Kidney epithelial cell (primary cell): ENCODE measurements around the gene KCNQ5. TPM values are rescaled to one million over a fixed set of nuclear protein-coding genes. Genes with fewer than 3 reads are reported as not detected.
"Not testable (repeated sequence)": the region's sequence is repeated elsewhere in the genome, so short reads cannot be mapped to it uniquely, and the experiment has no call there.

ENCODE experiments used
- DNase-seq: peaks from one replicate; pipeline ENCODE4 v3.0.0-alpha.2; 2010; ENCODE audit warnings: low read depth
- H3K27me3 ChIP-seq: 2 replicates; pipeline ENCODE4 v1.6.0; 2011; ENCODE audit warnings: low read length; ENCODE audit not compliant: control insufficient read depth, insufficient read depth
- H3K36me3 ChIP-seq: 2 replicates; pipeline ENCODE4 v1.5.1; 2011; ENCODE audit warnings: low read length; ENCODE audit not compliant: control insufficient read depth, insufficient read depth
- H3K4me3 ChIP-seq: 2 replicates; pipeline ENCODE4 v1.5.1; 2011; ENCODE audit warnings: low read depth, mild to moderate bottlenecking, control low read depth, low read length
- total RNA-seq: library from RNA; depleted of rRNA; stranded (reverse); fragments of >200 nt; gene quantifications from 2 replicates; pipeline ENCODE4 v1.2.3, GENCODE V29; 2015
- TF ChIP-seq, protein P1 (sequence below): IDR thresholded peaks from 2 replicates; pipeline ENCODE4 v1.5.1; 2011; ENCODE audit warnings: mild to moderate bottlenecking, moderate library complexity, low read length, control low read depth, inconsistent platforms; ENCODE audit not compliant: insufficient read depth, poor library complexity, severe bottlenecking

KCNQ5 gene
- total RNA-seq, 1 donor from 2014 or later, result 1.9 TPM

DNA sequence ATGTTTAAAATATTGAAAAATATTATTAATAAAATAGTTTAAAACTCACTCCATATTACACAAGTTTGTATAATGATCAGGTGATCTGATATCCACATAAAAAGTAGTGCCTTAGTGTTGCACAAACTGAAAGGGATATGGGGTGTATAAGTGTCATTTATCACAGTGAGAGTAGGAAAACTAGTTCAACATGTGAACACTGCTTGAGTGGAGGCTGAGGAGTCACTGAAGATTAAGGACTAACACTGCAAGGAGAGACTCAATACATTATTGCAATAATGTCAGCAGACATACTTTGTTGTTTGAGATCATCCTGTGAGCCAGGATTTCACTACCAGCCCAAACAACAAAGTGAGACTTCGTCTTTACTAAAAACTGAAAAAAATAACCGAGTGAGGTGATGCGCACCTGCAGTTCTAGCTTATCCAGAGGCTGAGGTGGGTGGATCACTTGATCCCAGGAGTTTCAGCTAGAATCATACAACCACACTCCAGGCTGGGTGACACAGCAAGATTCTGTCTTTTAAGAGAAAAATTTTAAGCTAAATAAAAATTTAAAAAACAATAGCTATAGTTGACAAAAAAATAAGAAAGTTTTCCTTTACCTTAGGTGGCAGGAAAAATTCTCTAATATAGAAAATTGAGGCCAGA lies 605.9 kb downstream of the KCNQ5 start:
- no peaks in the 10 kb centered on the region for H3K27me3 ChIP-seq
- H3K36me3 ChIP-seq, result no peaks in the 10 kb centered on the region
- TF ChIP-seq, protein P1, sequence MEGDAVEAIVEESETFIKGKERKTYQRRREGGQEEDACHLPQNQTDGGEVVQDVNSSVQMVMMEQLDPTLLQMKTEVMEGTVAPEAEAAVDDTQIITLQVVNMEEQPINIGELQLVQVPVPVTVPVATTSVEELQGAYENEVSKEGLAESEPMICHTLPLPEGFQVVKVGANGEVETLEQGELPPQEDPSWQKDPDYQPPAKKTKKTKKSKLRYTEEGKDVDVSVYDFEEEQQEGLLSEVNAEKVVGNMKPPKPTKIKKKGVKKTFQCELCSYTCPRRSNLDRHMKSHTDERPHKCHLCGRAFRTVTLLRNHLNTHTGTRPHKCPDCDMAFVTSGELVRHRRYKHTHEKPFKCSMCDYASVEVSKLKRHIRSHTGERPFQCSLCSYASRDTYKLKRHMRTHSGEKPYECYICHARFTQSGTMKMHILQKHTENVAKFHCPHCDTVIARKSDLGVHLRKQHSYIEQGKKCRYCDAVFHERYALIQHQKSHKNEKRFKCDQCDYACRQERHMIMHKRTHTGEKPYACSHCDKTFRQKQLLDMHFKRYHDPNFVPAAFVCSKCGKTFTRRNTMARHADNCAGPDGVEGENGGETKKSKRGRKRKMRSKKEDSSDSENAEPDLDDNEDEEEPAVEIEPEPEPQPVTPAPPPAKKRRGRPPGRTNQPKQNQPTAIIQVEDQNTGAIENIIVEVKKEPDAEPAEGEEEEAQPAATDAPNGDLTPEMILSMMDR, result no peak
- no peak for DNase-seq
- H3K4me3 ChIP-seq, result no peak overlapping the region

DNA sequence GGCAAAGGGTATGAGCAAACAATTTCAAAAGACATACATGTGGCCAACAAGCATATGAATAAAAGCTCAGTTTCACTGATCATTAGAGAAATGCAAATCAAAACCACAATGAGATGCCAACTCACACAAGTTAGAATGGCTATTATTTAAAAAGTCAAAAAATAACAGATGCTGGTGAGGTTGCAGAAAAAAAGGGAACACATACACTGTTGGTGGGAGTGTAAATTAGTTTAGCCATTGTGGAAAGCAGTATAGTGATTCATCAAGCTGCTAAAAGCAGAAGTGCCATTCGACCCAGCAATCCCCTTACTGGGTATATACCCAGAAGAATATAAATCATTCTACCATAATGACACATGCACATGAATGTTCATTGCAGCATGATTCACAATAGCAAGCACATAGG lies 610.1 kb downstream of the KCNQ5 start:
- TF ChIP-seq, protein P1, result no peak
- DNase-seq, result no peak
- H3K36me3 ChIP-seq, result no peaks in the 10 kb centered on the region
- H3K27me3 ChIP-seq, result no peaks in the 10 kb centered on the region
- H3K4me3 ChIP-seq, result no peak overlapping the region

DNA sequence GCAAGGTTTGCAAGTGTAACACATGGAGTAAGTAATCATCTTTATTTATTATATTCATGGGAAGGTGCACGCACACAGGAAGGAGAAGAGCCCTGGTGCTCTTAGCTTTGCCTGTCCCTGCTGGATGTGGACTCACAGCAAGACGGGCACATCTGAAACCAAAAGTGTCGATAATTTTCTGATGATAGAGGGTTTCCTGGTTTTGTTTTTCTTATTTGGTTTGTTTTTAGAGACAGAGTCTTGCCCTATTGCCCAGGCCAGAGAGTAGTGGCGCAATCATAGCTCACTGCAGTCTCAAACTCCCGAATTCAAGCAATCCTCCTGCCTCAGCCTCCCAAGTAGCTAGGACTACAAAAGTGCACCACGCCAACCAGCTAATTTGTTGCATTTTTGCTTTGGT lies 611.2 kb downstream of the KCNQ5 start:
- no peaks in the 10 kb centered on the region for H3K36me3 ChIP-seq
- no peak for DNase-seq
- TF ChIP-seq, protein P1, result no peak
- no peaks in the 10 kb centered on the region for H3K27me3 ChIP-seq
- H3K4me3 ChIP-seq, result no peak overlapping the region

DNA sequence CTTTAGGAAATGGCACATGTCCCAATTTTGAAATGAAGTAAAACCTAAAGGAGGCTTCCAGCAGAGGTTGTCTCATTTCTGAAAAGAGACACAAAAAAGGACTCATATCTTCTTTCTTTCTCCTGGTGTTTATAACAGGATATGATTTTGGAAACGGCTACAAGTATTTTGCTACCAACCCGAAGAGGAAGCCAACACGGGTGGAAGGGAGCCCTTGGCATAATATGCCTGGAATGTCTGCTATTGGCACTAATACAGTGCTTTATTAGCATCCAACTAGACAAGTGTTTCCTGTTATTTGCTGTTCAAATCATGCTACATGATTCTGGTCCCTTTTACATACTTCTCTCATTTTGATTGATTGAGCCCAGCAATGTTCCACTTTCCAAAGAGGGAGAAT lies 612.1 kb downstream of the KCNQ5 start:
- DNase-seq, H3K4me3 ChIP-seq, H3K36me3 ChIP-seq, H3K27me3 ChIP-seq: not testable (repeated sequence)

DNA sequence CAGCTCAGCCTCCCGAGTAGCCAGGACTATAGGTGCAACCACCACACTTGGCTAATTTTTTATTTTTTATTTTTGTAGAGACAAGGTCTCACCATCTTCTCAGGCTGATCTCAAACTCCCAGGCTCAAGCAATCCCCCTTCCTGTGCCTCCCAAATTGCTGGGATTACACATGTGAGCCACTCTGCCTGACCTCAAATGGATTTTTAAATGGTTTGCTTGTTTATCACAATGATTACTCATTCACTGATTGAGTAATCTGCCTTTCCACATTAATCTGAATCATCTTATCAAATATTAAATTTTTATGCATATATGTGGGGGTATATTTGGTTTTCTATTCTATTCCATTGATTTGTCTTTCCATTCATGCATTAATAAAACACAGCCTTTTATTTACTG lies 612.9 kb downstream of the KCNQ5 start:
- TF ChIP-seq, protein P1, result no peak
- H3K36me3 ChIP-seq, result no peaks in the 10 kb centered on the region
- no peak overlapping the region for H3K4me3 ChIP-seq
- no peaks in the 10 kb centered on the region for H3K27me3 ChIP-seq
- no peak for DNase-seq

DNA sequence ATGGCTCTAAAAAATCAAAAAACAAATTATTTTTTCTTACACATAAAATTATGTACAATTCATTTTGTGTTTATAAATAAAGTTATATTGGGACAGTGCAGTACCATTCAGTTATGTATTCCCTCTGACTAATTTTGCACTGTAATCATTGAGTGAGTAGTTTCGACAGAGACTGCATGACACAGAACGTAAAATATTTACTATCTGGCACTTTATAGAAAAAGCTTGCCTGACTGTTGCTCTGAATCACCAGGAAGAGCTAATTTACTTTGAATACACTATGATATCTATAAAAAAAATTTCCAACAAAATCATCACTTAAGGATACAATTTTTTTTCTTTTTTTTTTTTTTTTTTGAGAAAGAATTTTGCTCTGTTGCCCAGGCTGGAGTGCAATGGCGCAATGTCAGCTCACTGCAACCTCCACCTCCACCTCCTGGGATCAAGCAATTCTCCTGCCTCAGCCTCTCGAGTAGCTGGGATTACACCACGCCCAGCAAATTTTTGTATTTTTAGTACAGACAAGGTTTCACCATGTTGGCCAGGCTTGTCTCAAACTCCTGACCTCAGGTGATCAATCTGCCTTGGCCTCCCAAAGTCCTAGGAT lies 614.4 kb downstream of the KCNQ5 start:
- Histone ChIP-seq H3K36me3 (no peaks in the 10 kb centered on the region), H3K4me3 (no peak overlapping the region), H3K27me3 (no peaks in the 10 kb centered on the region)
- TF ChIP-seq, protein P1, result no peak
- DNase-seq, result no peak
